ENCODE data around the gene SGCD. TPM values are rescaled to one million over a fixed set of nuclear protein-coding genes. Genes with fewer than 3 reads are reported as not detected.

Gene SGCD
- total RNA-seq, 4 donors from 2014 or later: 0.37 to 3.7 (median 2.4) TPM

- DNase-seq: no peak
- in situ Hi-C loops (cut with MboI; ENCODE audit: low pct_ligation_motif_present in 1 of 4, low pct_unique_long_range_greater_than_20kb in 1 of 4, low sequenced_read_pairs in 3 of 4): no loop called here
- intact Hi-C loops (cut with DNase I; ENCODE audit: low total_unique reads): no loop called here
- no peak for TF ChIP-seq CTCF (IDR thresholded peaks at IDR 0.05)
- TF ChIP-seq POLR2AphosphoS5 (IDR thresholded peaks at IDR 0.05): no peak
- no peak for TF ChIP-seq EP300 (IDR thresholded peaks at IDR 0.05; ENCODE audit: low read depth)
- no peak for TF ChIP-seq POLR2A (IDR thresholded peaks at IDR 0.05)
- peak overlapping the region in 3 of 4 donors; percentile 17 to 31 (median 31) for H3K27ac ChIP-seq
- H3K9me3 ChIP-seq: no peaks in the 10 kb centered on the region
- no peaks in the 10 kb centered on the region for H3K27me3 ChIP-seq
- H3K4me1 ChIP-seq: peaks cover 0 to 5% (median 2%) of the 10 kb centered on the region in 4 donors
- no peak overlapping the region for H3K4me3 ChIP-seq
- no peaks in the 10 kb centered on the region for H3K36me3 ChIP-seq
- WGBS, 2 donors (ENCODE audit: low coverage in 1 of 2): 33 to 51% methylated on average over 3 of the region's 3 CpGs
Observed at GRCh38 chr5:156496291-156496690, 169.3 kb downstream of the SGCD start.

GRCh38 chr5:156497804-156498208 is 170.8 kb downstream of the SGCD start:
- no peak overlapping the region for H3K4me3 ChIP-seq
- no peaks in the 10 kb centered on the region for H3K27me3 ChIP-seq
- in situ Hi-C loops (cut with MboI; ENCODE audit: low pct_ligation_motif_present in 1 of 4, low pct_unique_long_range_greater_than_20kb in 1 of 4, low sequenced_read_pairs in 3 of 4) (no loop called here), intact Hi-C loops (cut with DNase I; ENCODE audit: low total_unique reads) (no loop called here)
- H3K9me3 ChIP-seq: no peaks in the 10 kb centered on the region
- whole genome bisulfite sequencing, 2 donors (ENCODE audit: low coverage in 1 of 2): 31 to 33% methylated on average over 3 of the region's 3 CpGs
- H3K4me1 ChIP-seq: peaks cover 0 to 5% (median 2%) of the 10 kb centered on the region in 4 donors
- TF ChIP-seq POLR2A (IDR thresholded peaks at IDR 0.05) (no peak), CTCF (IDR thresholded peaks at IDR 0.05) (no peak), POLR2AphosphoS5 (IDR thresholded peaks at IDR 0.05) (peak in 1 of 3 donors; percentile 74), EP300 (IDR thresholded peaks at IDR 0.05; ENCODE audit: low read depth) (no peak)
- DNase-seq: no peak
- H3K36me3 ChIP-seq: no peaks in the 10 kb centered on the region
- peak overlapping the region in 3 of 4 donors; percentile 18 to 31 (median 31) for H3K27ac ChIP-seq

GRCh38 chr5:156498226-156498980 is 171.4 kb downstream of the SGCD start:
- DNase-seq: no peak
- no peak for TF ChIP-seq EP300 (IDR thresholded peaks at IDR 0.05; ENCODE audit: low read depth)
- TF ChIP-seq POLR2AphosphoS5 (IDR thresholded peaks at IDR 0.05): no peak
- no peak for TF ChIP-seq CTCF (IDR thresholded peaks at IDR 0.05)
- no peak for TF ChIP-seq POLR2A (IDR thresholded peaks at IDR 0.05)
- 54 to 59% methylated on average over 4 to 7 of the region's 7 CpGs for WGBS, 2 donors (ENCODE audit: low coverage in 1 of 2)

GRCh38 chr5:156500755-156501154 is 173.8 kb downstream of the SGCD start:
- H3K27me3 ChIP-seq: no peaks in the 10 kb centered on the region
- 70 to 86% methylated on average over 1 to 5 of the region's 5 CpGs for WGBS, 2 donors (ENCODE audit: low coverage in 1 of 2)
- intact Hi-C loops (cut with DNase I; ENCODE audit: low total_unique reads): no loop called here
- H3K9me3 ChIP-seq: no peaks in the 10 kb centered on the region
- in situ Hi-C loops (cut with MboI; ENCODE audit: low pct_ligation_motif_present in 1 of 4, low pct_unique_long_range_greater_than_20kb in 1 of 4, low sequenced_read_pairs in 3 of 4): no loop called here
- no peak overlapping the region for H3K27ac ChIP-seq
- no peak for DNase-seq
- no peaks in the 10 kb centered on the region for H3K36me3 ChIP-seq
- TF ChIP-seq CTCF (IDR thresholded peaks at IDR 0.05) (no peak), POLR2A (IDR thresholded peaks at IDR 0.05) (no peak), EP300 (IDR thresholded peaks at IDR 0.05; ENCODE audit: low read depth) (no peak), POLR2AphosphoS5 (IDR thresholded peaks at IDR 0.05) (no peak)
- H3K4me1 ChIP-seq: peaks cover 0 to 5% (median 2%) of the 10 kb centered on the region in 4 donors
- H3K4me3 ChIP-seq: no peak overlapping the region

More at GRCh38 chr5:156498226-156498980, 171.4 kb downstream of the SGCD start:
- Histone ChIP-seq H3K4me1 (peaks cover 0 to 5% (median 2%) of the 10 kb centered on the region in 4 donors), H3K9me3 (no peaks in the 10 kb centered on the region), H3K36me3 (no peaks in the 10 kb centered on the region), H3K27me3 (no peaks in the 10 kb centered on the region), H3K27ac (peak overlapping the region in 1 of 4 donors; percentile 18), H3K4me3 (no peak overlapping the region)
- in situ Hi-C loops (cut with MboI; ENCODE audit: low pct_ligation_motif_present in 1 of 4, low pct_unique_long_range_greater_than_20kb in 1 of 4, low sequenced_read_pairs in 3 of 4): no loop called here
- intact Hi-C loops (cut with DNase I; ENCODE audit: low total_unique reads): no loop called here

Data from transverse colon (tissue), 4 donors.